ENCODE results near the gene ADAMTS6. TPM values are rescaled to one million over a fixed set of nuclear protein-coding genes. Genes with fewer than 3 reads are reported as not detected.

The ADAMTS6 gene
- total RNA-seq, 1 donor from 2014 or later, result 7.1 TPM

- no peak for DNase-seq (ENCODE audit: low read depth, low spot score)
- Mint-ChIP-seq H3K9me3 (peaks cover 5% of the 10 kb centered on the region), H3K36me3 (ENCODE audit: low read depth) (no peaks in the 10 kb centered on the region), H3K27ac (ENCODE audit: unreplicated experiment) (no peak overlapping the region), H3K4me1 (no peaks in the 10 kb centered on the region), H3K4me3 (no peak overlapping the region), H3K27me3 (ENCODE audit: low read depth) (no peaks in the 10 kb centered on the region)
- no peak for TF ChIP-seq CTCF (conservative IDR thresholded peaks at IDR 0.05)
Observed at GRCh38 chr5:65320250-65320649, 161.5 kb downstream of the ADAMTS6 start.

GRCh38 chr5:65307931-65308330, 173.8 kb downstream of the ADAMTS6 start:
- no peak overlapping the region for H3K27ac Mint-ChIP-seq (ENCODE audit: unreplicated experiment)
- no peaks in the 10 kb centered on the region for H3K36me3 Mint-ChIP-seq (ENCODE audit: low read depth)
- H3K4me1 Mint-ChIP-seq, result no peaks in the 10 kb centered on the region
- H3K4me3 Mint-ChIP-seq, result no peak overlapping the region
- TF ChIP-seq CTCF (conservative IDR thresholded peaks at IDR 0.05), result no peak
- no peaks in the 10 kb centered on the region for H3K27me3 Mint-ChIP-seq (ENCODE audit: low read depth)
- DNase-seq (ENCODE audit: low read depth, low spot score), result no peak
- no peaks in the 10 kb centered on the region for H3K9me3 Mint-ChIP-seq

GRCh38 chr5:65307088-65307487, 174.6 kb downstream of the ADAMTS6 start:
- H3K9me3 Mint-ChIP-seq, result no peaks in the 10 kb centered on the region

GRCh38 chr5:65305913-65306312, 175.8 kb downstream of the ADAMTS6 start:
- Mint-ChIP-seq H3K27me3 (ENCODE audit: low read depth) (no peaks in the 10 kb centered on the region), H3K9me3 (no peaks in the 10 kb centered on the region), H3K27ac (ENCODE audit: unreplicated experiment) (no peak overlapping the region), H3K36me3 (ENCODE audit: low read depth) (no peaks in the 10 kb centered on the region), H3K4me3 (no peak overlapping the region), H3K4me1 (no peaks in the 10 kb centered on the region)
- TF ChIP-seq CTCF (conservative IDR thresholded peaks at IDR 0.05), result no peak
- no peak for DNase-seq (ENCODE audit: low read depth, low spot score)

More at GRCh38 chr5:65307088-65307487, 174.6 kb downstream of the ADAMTS6 start:
- H3K4me3 Mint-ChIP-seq, result no peak overlapping the region
- DNase-seq (ENCODE audit: low read depth, low spot score), result no peak
- H3K4me1 Mint-ChIP-seq, result no peaks in the 10 kb centered on the region
- no peak for TF ChIP-seq CTCF (conservative IDR thresholded peaks at IDR 0.05)
- H3K36me3 Mint-ChIP-seq (ENCODE audit: low read depth), result no peaks in the 10 kb centered on the region
- H3K27me3 Mint-ChIP-seq (ENCODE audit: low read depth), result no peaks in the 10 kb centered on the region
- no peak overlapping the region for H3K27ac Mint-ChIP-seq (ENCODE audit: unreplicated experiment)

GRCh38 chr5:65299861-65300260, 181.9 kb downstream of the ADAMTS6 start:
- Mint-ChIP-seq H3K36me3 (ENCODE audit: low read depth) (no peaks in the 10 kb centered on the region), H3K27me3 (ENCODE audit: low read depth) (no peaks in the 10 kb centered on the region), H3K4me3 (no peak overlapping the region), H3K27ac (ENCODE audit: unreplicated experiment) (no peak overlapping the region), H3K9me3 (no peaks in the 10 kb centered on the region), H3K4me1 (no peaks in the 10 kb centered on the region)
- DNase-seq (ENCODE audit: low read depth, low spot score), result no peak
- TF ChIP-seq CTCF (conservative IDR thresholded peaks at IDR 0.05), result no peak

- Mint-ChIP-seq H3K4me3 (no peak overlapping the region), H3K4me1 (no peaks in the 10 kb centered on the region), H3K36me3 (ENCODE audit: low read depth) (no peaks in the 10 kb centered on the region), H3K27ac (ENCODE audit: unreplicated experiment) (no peak overlapping the region), H3K9me3 (no peaks in the 10 kb centered on the region), H3K27me3 (ENCODE audit: low read depth) (no peaks in the 10 kb centered on the region)
- no peak for TF ChIP-seq CTCF (conservative IDR thresholded peaks at IDR 0.05)
- DNase-seq (ENCODE audit: low read depth, low spot score), result no peak
Observed at GRCh38 chr5:65296067-65296466, 185.7 kb downstream of the ADAMTS6 start.

Measured in neural crest cell (in vitro differentiated cells).